Measurements from ENCODE around the gene KIF17.

DNA sequence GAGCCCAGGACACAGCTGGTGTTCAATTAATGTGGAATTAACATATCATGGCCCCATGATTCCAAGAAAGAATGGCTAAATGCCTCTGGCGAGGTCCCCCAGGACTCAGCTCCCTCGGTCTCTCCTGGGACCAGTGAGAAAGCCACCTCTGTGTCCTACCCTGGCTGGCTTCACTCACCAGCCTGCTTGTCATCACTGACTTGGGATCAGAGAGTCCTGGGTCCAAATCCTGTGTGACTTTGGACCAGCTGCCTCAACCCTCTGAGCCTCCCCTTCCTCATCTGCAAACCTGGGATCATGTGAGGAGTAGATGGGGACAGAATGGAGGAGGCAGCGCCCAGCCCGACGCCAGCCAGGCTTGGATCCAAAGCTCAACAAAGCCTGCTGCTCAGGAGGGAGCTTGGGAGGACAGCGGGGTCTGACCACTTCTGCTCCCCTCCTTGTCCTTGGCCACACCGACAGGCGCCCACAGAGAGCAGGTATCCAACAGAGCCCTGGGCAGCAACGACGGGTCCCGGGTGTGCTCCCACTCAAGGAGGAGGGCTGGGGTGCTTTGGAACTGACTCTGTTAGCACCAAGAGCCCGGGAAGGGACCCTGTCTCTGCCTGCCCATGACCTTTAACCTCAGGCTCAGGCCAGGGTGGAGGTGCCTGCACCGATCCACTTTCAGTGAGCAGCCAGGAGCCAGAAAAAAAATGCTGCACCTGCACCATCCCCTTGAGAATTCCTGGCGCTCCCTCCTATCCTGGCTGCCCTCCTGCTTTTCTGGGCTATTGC lies 11.5 kb upstream of the KIF17 start:
- TF ChIP-seq TCF12 (IDR thresholded peaks at IDR 0.05) (no peak), FOXM1 (IDR thresholded peaks at IDR 0.05; ENCODE audit: low read depth) (no peak)

Measured in SK-N-SH (cell line).